GM13977 (cell line): ENCODE data around the gene OR3A2.
"Not testable (repeated sequence)": the region's sequence is repeated elsewhere in the genome, so short reads cannot be mapped to it uniquely, and the experiment has no call there.

Experiments used
- DNase-seq: peaks from one replicate; pipeline ENCODE4 v3.0.0; 2012; ENCODE audit warnings: low spot score
- in situ Hi-C: fragments of 300-500 bp; cut with MboI; formaldehyde crosslinking; loops from one replicate; pipeline ENCODE4 v1.12.0; 2022; ENCODE audit warnings: low sequenced_read_pairs, low pct_unique_long_range_greater_than_20kb, mixed read lengths, inconsistent platforms; ENCODE audit not compliant: unreplicated experiment
- TF ChIP-seq, protein P1 (sequence below): IDR thresholded peaks from 2 replicates; pipeline ENCODE4 v1.5.1; 2012; ENCODE audit warnings: mild to moderate bottlenecking, control low read depth; ENCODE audit not compliant: insufficient read depth; ENCODE audit errors: extremely low read depth, missing control alignments

Gene OR3A2

DNA sequence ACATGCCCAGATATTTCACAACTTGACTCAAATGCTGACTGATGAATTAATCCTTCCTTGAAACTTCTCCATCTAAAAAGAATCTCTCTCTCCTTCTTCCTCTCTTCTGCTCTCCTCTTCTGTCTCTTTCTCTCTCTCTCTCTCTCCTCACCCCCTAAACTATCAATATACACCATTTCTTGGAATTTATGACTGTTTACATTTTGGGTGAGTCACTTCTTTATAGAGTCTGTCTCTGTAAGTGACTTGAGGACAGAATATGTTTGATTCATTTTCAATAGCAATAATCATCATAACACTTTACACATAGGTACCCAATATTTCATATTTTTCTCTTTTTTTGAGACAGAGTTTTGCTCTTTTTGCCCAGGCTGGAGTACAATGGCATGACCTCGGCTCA lies 103.2 kb downstream of the OR3A2 start:
- TF ChIP-seq, protein P1, sequence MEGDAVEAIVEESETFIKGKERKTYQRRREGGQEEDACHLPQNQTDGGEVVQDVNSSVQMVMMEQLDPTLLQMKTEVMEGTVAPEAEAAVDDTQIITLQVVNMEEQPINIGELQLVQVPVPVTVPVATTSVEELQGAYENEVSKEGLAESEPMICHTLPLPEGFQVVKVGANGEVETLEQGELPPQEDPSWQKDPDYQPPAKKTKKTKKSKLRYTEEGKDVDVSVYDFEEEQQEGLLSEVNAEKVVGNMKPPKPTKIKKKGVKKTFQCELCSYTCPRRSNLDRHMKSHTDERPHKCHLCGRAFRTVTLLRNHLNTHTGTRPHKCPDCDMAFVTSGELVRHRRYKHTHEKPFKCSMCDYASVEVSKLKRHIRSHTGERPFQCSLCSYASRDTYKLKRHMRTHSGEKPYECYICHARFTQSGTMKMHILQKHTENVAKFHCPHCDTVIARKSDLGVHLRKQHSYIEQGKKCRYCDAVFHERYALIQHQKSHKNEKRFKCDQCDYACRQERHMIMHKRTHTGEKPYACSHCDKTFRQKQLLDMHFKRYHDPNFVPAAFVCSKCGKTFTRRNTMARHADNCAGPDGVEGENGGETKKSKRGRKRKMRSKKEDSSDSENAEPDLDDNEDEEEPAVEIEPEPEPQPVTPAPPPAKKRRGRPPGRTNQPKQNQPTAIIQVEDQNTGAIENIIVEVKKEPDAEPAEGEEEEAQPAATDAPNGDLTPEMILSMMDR: no peak
- DNase-seq: no peak
- in situ Hi-C loops: no loop called here

DNA sequence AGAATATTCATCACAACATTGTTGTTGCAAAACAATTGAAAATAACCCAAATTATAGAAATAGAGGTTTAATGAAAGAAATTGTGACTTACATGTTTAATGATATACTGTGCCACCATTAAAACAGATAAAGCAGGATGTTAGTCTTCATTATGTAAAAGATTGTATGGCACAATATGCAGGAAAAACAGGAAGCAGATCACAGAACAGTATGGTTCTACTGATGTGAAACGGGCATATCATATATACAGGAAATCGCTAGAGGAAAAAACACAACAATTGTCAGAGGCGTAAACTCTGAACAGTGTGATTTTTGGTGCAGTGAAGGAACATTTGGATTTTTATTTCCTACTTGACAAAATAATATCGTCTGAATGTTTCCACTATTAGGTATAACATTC lies 110.0 kb downstream of the OR3A2 start:
- TF ChIP-seq, protein P1: no peak
- in situ Hi-C loops: no loop called here
- no peak for DNase-seq

GRCh38 chr17:3271072-3271848 lies 114.8 kb downstream of the OR3A2 start:
- no peak for DNase-seq
- TF ChIP-seq, protein P1: no peak
- in situ Hi-C loops: no loop called here

DNA sequence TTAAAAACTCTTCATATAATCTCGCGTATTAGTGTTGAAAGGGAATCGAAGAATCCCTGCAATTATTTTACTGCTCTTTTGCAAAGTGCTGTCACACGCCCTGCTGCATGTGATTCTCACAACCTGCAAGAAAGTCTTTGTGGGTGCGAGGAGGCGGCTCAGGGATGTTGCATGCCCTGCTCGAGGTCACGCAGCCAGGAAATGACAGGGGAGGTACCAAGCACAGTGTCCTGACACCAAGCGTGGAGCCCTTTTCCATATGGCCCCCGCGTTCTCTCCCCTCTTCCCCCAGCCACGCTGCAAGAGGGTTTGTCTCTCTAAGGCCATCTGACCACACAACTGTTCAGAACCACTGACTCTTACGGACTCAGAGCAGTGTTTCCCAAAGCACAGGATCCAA lies 125.5 kb downstream of the OR3A2 start:
- in situ Hi-C loops: no loop called here
- TF ChIP-seq, protein P1: no peak
- DNase-seq: no peak

- in situ Hi-C loops: no loop called here
- TF ChIP-seq, protein P1: no peak
- DNase-seq: no peak
Measured at GRCh38 chr17:3260163-3260562, 125.9 kb downstream of the OR3A2 start.

GRCh38 chr17:3256575-3256974 lies 129.5 kb downstream of the OR3A2 start:
- in situ Hi-C loops: no loop called here
- DNase-seq: no peak
- TF ChIP-seq, protein P1: no peak

DNA sequence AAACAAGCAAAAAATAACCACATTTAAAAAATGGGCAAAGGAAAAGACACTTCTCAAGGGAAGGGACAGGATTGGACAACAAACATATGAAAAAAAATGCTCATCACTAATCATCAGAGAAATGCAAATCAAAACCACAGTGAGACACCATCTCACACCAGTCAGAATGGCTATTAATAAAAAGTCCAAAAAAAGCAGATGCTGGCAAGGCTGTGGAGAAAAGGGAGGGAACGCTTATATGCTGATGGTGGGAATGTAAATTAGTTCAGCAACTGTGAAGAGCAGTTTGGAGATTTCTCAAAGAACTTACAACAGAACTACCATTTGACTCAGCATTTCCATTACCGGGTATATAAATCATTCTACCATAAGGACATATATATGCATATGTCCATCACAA lies 137.1 kb downstream of the OR3A2 start:
- DNase-seq, in situ Hi-C loops: not testable (repeated sequence)

GRCh38 chr17:3244841-3245240 lies 141.3 kb downstream of the OR3A2 start:
- DNase-seq, in situ Hi-C loops: not testable (repeated sequence)

DNA sequence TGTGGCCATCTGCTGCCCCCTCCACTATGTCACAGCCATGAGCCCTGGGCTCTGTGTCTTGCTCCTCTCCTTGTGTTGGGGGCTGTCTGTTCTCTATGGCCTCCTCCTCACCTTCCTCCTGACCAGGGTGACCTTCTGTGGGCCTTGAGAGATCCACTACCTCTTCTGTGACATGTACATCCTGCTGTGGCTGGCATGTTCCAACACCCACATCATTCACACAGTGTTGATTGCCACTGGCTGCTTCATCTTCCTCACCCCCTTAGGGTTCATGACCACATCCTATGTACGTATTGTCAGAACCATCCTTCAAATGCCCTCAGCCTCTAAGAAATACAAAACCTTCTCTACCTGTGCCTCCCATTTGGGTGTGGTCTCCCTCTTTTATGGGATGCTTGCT lies 145.1 kb downstream of the OR3A2 start:
- in situ Hi-C loops, DNase-seq: not testable (repeated sequence)

- DNase-seq, in situ Hi-C loops: not testable (repeated sequence)
Measured at GRCh38 chr17:3238685-3239084, 147.4 kb downstream of the OR3A2 start.

- DNase-seq, in situ Hi-C loops: not testable (repeated sequence)
Measured at GRCh38 chr17:3232300-3232699, 153.8 kb downstream of the OR3A2 start.
